HL-60/S4 treated with phorbol 12-myristate 13-acetate at 8.2 ng/mL for 4 days and 3 days (cell line): ENCODE measurements around the gene SPATA20.

Source experiments
- in situ Hi-C: fragments of 300-500 bp; cut with MboI; formaldehyde crosslinking; loops from 2 replicates; pipeline ENCODE4 v1.15.0; 2022; ENCODE audit warnings: low sequenced_read_pairs

The SPATA20 gene

DNA sequence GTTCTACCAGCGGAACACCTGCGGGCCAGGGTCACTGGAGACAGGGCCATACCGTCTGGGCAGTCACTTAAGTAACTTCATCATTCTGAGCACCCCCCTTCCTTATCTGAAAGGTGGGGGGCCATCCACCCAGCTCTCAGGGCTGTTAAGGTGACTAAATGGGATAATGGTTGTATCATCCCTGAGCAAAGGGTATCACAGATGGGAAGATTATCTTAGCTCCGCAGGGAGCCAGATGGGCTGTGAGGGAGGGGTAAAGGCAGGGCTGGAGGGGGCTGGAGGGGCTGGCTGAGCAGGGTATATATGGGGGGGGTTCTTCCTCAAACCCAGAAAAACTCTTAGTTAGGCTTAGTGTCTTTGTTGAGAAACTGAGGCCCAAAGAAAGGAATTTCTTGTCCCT lies 10.7 kb downstream of the SPATA20 start:
- in situ Hi-C loops, result no loop called here

GRCh38 chr17:50558091-50558490 lies 11.1 kb downstream of the SPATA20 start:
- in situ Hi-C loops, result no loop called here

- in situ Hi-C loops, result no loop called here
These were observed 11.6 kb downstream of the SPATA20 start for GRCh38 chr17:50558581-50558940.

- in situ Hi-C loops, result no loop called here
These were observed 12.1 kb downstream of the SPATA20 start for GRCh38 chr17:50558941-50559614.

- in situ Hi-C loops, result no loop called here
These were observed 12.8 kb downstream of the SPATA20 start for GRCh38 chr17:50559674-50560184.

DNA sequence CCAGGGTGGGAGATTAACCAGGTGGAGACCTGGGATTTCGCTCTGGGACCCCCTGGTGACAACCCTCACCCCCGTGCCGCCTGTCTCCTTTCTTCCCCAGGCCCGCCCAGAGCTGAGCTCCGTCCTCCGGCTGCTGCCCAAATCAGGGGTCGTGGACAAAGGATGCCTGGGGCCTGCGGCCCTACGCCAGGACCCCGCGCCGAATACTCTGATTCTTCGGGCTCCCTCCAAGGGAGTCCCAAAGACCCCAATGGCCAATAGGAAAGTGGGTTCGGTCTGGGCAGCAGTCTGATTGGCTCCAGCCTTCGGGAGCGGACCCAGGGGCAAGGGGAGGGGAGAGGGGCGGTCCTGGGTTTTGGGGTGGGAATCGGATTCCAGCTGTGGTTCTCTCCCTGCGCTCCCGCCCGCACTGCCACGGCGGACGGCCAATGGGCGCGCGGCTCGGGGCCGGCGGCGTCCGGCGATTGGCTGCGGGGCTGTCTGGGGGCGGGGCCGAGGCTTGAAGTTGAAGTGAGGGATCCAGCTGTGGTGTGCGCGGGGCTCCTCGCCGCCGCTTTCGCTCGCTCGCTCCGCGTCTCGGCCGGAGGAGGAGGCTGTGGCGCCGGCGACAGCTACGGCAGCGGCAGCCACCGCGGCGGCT lies 13.3 kb downstream of the SPATA20 start, which contains the start of gene CACNA1G:
Gene CACNA1G (plus strand): TSS at position 531 of the 640 bp plus-strand sequence. CDS start 745 bp downstream, outside the sequence.
- in situ Hi-C loops, result no loop called here

GRCh38 chr17:50560931-50561745 lies 14.2 kb downstream of the SPATA20 start:
- in situ Hi-C loops, result no loop called here

- in situ Hi-C loops, result no loop called here
These were observed 14.8 kb downstream of the SPATA20 start for GRCh38 chr17:50561746-50562141.

DNA sequence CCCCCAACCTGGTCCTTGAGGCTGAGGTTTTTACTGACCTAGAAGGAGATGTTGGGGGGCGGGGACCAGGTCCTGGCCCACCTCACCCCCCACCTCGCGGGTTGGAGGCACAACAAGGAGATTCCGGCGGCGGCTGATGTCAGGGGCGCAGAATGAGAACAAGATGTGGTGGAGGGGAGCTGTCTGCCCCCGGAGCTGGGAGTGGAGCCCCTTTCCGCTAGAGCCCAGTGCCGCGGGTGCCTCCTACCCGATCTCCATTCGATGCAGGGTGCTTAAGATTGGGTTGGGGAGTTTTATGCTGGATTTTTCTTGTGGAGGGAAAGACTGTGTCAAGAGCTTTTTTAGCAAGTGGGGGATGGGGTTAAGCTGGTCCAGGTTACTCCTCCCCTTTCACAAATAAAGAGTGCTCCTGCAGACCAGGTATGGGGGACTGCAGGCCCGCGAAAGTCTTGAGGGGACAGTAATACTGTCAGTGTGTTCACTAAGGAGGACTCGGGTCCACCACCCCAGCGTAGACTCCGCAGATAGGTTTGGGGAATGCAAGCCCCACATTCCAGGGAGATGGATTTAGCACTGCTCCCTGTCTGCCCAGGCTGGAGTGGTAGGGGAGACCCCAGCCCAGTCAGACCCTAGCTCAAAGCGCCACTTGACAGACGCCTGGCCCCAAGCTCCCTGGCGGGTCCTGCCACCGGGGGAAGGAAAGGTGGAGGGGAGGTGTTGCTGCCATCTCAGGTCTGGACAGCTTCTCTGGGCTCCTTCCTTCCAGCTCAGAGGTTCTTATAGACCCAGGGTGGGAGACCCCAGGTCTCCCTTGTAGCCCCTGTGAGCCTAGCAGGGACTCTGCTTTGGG lies 15.5 kb downstream of the SPATA20 start:
- in situ Hi-C loops, result no loop called here

DNA sequence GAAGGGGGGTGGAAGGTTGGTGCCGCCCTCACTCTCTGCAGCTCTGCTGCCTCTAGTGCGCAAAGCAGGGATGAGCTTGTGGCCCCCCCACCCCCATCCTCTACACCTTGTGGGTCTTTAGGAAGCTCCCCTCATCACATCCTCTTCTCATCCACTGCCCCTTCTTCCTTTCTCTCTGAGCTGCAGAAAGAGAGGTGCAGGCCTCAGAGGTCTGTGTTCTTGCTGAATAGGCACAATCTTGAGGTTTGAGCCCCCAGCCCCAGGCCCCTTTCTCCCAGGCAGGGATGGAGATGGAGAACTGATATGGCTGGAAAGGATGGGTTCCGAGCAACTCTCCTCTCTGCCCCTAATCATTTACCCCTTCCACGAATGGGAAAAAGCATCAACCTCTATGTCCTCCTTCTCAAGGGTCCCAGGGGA lies 16.1 kb downstream of the SPATA20 start:
- in situ Hi-C loops, result no loop called here

DNA sequence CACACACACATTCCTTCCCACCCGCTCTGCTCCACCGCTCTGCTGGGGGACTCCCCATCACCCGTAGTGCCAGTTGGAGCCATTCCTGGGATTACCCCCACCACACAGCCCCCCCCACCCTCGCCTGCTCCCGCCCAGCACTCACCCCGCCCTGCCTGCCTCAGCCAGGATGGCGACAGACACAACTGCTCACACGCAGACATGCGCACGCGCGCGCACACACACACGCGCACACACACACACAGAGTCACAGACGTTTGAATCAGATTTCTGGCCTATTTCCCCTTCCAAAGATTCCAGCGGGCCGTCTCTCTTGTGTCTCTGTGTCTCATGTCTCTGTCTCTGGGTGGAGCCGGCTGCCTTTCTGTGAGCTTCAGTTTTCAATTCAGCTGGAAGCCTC lies 17.9 kb downstream of the SPATA20 start:
- in situ Hi-C loops, result no loop called here

DNA sequence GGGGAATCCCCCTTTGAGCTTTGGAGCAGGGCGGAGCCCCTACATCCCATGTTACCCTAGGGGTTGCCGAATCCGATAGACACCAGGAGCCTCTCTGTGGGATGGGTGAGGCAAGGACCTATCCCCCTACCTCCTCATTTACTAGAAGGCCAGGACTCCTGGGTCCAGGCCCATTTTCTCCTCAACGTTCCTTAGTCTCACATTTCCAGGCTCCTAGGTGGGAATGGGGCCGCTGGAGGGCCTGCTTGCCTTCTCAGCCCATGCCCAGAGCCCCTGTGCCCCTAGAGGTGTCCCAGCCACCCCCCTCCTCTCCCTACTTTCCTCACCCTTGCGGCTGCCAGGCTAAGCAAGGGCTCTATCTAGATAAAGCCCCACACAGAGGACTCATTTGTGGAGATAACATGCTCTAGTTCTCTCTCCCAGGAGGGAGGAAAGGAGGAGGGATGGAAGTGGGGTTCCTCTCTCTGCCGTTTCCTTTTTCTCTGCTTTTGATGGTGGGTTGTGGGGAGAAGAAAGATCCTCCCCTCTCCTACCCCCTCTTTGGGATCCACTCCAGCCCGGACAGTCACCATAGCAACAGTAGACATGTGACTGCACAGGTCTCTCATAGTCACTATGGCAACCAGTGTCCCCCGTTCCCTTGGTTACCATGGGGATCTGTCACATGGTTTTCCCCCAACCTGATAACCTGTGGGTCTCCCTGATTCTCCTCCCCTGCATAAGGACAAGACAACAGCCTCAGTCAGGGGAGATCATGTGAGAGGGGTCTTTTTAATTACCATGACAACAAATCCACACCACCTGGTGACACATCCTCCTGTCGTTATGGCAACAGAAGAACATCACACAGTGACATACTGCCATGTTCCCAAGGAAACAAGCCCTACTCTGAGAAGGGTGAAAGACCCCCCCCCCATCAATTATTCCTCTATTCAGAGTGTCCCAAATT lies 18.7 kb downstream of the SPATA20 start:
- in situ Hi-C loops, result no loop called here

GRCh38 chr17:50566886-50567285 lies 19.9 kb downstream of the SPATA20 start:
- in situ Hi-C loops, result no loop called here

DNA sequence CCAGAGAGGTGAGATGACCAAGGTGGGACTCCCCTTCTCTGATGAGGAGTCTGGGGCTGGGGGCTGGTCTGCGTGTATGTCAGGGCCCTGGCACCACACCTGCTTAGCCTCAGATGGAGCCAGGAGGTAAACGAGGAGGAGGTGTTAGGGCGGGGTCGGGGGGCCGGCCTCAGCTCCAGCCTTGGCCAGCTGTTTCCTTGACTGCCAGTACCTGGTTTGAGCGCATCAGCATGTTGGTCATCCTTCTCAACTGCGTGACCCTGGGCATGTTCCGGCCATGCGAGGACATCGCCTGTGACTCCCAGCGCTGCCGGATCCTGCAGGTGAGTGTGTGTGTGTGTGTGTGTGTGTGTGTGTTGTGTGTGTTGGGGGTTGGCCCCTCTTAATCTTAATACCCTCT lies 21.7 kb downstream of the SPATA20 start:
- in situ Hi-C loops, result no loop called here

- in situ Hi-C loops, result no loop called here
These were observed 22.6 kb downstream of the SPATA20 start for GRCh38 chr17:50569592-50569991.

GRCh38 chr17:50570032-50570431 lies 23.1 kb downstream of the SPATA20 start:
- in situ Hi-C loops, result no loop called here

GRCh38 chr17:50570528-50570927 lies 23.6 kb downstream of the SPATA20 start:
- in situ Hi-C loops, result no loop called here

- in situ Hi-C loops, result no loop called here
These were observed 24.7 kb downstream of the SPATA20 start for GRCh38 chr17:50571681-50572080.

- in situ Hi-C loops, result no loop called here
These were observed 25.6 kb downstream of the SPATA20 start for GRCh38 chr17:50572541-50572940.
